Fibroblast of lung (primary cell): Measurements from ENCODE around the gene AP4S1.

Experiments used
- CTCF ChIP-seq, 2 donors: IDR thresholded peaks in 1 of 2; conservative IDR thresholded peaks in 1 of 2; 1 replicate in 1 of 2; 2 replicates in 1 of 2; pipeline ENCODE4 v1.5.1; 2011 to 2012; ENCODE audit warnings: low read length in 2 of 2, control low read depth in 1 of 2, inconsistent platforms in 1 of 2, low read depth in 1 of 2, mild to moderate bottlenecking in 1 of 2
- EZH2 ChIP-seq: IDR thresholded peaks from 2 replicates; pipeline ENCODE4 v1.5.1; 2012; ENCODE audit warnings: low read length, control low read depth, mild to moderate bottlenecking; ENCODE audit errors: missing control alignments

- no peak for TF ChIP-seq CTCF (conservative IDR thresholded peaks at IDR 0.05 in 1 of 2, IDR thresholded peaks at IDR 0.05 in 1 of 2; ENCODE audit: low read depth in 1 of 2, low read length in 2 of 2)
- TF ChIP-seq EZH2, result no peak
These were observed 22.2 kb upstream of the AP4S1 start for GRCh38 chr14:31003284-31003683.
